ENCODE results near the gene ATRNL1.

ATRNL1 gene

DNA sequence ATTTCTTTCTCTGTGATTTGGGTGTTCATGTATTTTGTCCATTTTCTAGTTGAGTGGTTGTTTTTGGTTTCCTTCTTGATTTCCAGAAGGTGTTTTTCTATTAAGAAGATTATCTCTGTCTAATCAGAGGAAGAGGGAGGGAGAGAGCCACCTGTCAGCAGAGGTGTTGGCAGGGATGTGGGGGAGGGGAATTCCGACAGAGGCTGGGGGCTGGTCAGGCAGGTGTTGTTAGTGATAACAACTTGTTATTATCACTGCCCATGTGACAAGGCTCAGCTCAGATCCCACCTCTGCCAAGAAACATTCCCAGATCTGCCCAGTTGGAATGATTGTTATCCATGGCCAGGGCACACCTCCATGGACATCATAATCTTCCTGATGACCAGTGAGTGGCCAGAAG is 886.4 kb downstream of the ATRNL1 start:
- Histone ChIP-seq H3K9ac (ENCODE audit: low read depth, low read length, poor library complexity) (no peak overlapping the region), H2BK120ac (ENCODE audit: low read depth, low read length) (no peak overlapping the region), H4K8ac (ENCODE audit: low read depth, low read length) (no peak overlapping the region), H2BK15ac (ENCODE audit: low read length) (no peak overlapping the region), H4K91ac (ENCODE audit: low read depth, low read length, poor library complexity) (no peak overlapping the region), H2BK5ac (ENCODE audit: low read length) (no peak overlapping the region), H3K4me2 (ENCODE audit: insufficient read depth, low read length, poor library complexity, severe bottlenecking) (no peak overlapping the region), H3K27me3 (ENCODE audit: control insufficient read depth in 3 of 3, insufficient read depth in 3 of 3, low read depth in 1 of 3, low read length in 3 of 3) (no peaks in the 10 kb centered on the region), H3K4me3 (ENCODE audit: low read length in 2 of 2) (no peak overlapping the region), H3K27ac (replicated peaks; ENCODE audit: low read length) (no peak overlapping the region), H3K36me3 (replicated peaks in 1 of 2; ENCODE audit: control insufficient read depth in 2 of 2, insufficient read depth in 2 of 2, low read length in 2 of 2) (no peaks in the 10 kb centered on the region), H2AK5ac (ENCODE audit: low read depth, low read length) (no peak overlapping the region), H2BK12ac (ENCODE audit: low read length) (no peak overlapping the region), H3K4ac (ENCODE audit: low read length) (no peak overlapping the region), H2AFZ (ENCODE audit: low read length) (no peak overlapping the region), H3K9me3 (replicated peaks in 1 of 2; ENCODE audit: control insufficient read depth in 2 of 2, insufficient read depth in 1 of 2, low read depth in 1 of 2, low read length in 2 of 2) (no peaks in the 10 kb centered on the region), H3K23ac (ENCODE audit: low read depth, low read length, poor library complexity) (no peak overlapping the region), H3K18ac (ENCODE audit: low read length) (no peak overlapping the region), H3K4me1 (ENCODE audit: control insufficient read depth in 2 of 2, insufficient read depth in 1 of 2, low read depth in 1 of 2, low read length in 2 of 2) (peaks cover 0 to 2% of the 10 kb centered on the region in 2 donors), H3K14ac (ENCODE audit: low read length) (no peak overlapping the region), H3K79me1 (ENCODE audit: low read depth, low read length) (no peaks in the 10 kb centered on the region)
- no peak for DNase-seq (ENCODE audit: low spot score)
- no CpG with 5 or more reads among the region's 1 CpG for WGBS, 2 donors (ENCODE audit: extremely low coverage in 2 of 2, insufficient read length in 2 of 2, insufficient replicate concordance in 1 of 2)

DNA sequence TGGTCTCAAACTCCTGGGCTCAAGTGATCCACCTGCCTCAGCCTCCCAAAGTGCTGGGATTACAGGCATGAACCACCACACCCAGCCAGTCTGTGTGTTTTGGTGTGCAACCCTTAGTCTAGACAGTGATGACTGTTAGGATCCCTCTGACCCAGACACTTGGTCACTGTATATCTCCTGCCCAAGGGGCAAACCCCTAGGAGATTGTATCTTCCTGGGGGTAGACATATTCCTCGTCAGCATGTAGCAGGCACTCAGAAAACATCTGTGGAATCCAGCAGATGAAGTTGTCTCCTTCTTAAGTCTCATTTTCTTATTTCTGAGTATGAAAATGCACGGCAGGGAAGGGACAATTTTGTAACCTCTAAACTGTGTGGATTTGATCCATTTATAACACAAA is 887.3 kb downstream of the ATRNL1 start:
- no peak overlapping the region for H2BK12ac ChIP-seq (ENCODE audit: low read length)
- H3K4me2 ChIP-seq (ENCODE audit: insufficient read depth, low read length, poor library complexity, severe bottlenecking): no peak overlapping the region
- H3K9me3 ChIP-seq (replicated peaks in 1 of 2; ENCODE audit: control insufficient read depth in 2 of 2, insufficient read depth in 1 of 2, low read depth in 1 of 2, low read length in 2 of 2): no peaks in the 10 kb centered on the region
- H2BK120ac ChIP-seq (ENCODE audit: low read depth, low read length): no peak overlapping the region
- no peak overlapping the region for H4K8ac ChIP-seq (ENCODE audit: low read depth, low read length)
- H3K14ac ChIP-seq (ENCODE audit: low read length): no peak overlapping the region
- peaks cover 0 to 2% of the 10 kb centered on the region in 2 donors for H3K4me1 ChIP-seq (ENCODE audit: control insufficient read depth in 2 of 2, insufficient read depth in 1 of 2, low read depth in 1 of 2, low read length in 2 of 2)
- no peak overlapping the region for H3K27ac ChIP-seq (replicated peaks; ENCODE audit: low read length)
- H2BK15ac ChIP-seq (ENCODE audit: low read length): no peak overlapping the region
- H4K91ac ChIP-seq (ENCODE audit: low read depth, low read length, poor library complexity): no peak overlapping the region
- peak overlapping the region; percentile 62 for H2AFZ ChIP-seq (ENCODE audit: low read length)
- H3K4ac ChIP-seq (ENCODE audit: low read length): no peak overlapping the region
- H3K23ac ChIP-seq (ENCODE audit: low read depth, low read length, poor library complexity): no peak overlapping the region
- H3K4me3 ChIP-seq (ENCODE audit: low read length in 2 of 2): no peak overlapping the region
- no peaks in the 10 kb centered on the region for H3K27me3 ChIP-seq (ENCODE audit: control insufficient read depth in 3 of 3, insufficient read depth in 3 of 3, low read depth in 1 of 3, low read length in 3 of 3)
- DNase-seq (ENCODE audit: low spot score): no peak
- no peaks in the 10 kb centered on the region for H3K36me3 ChIP-seq (replicated peaks in 1 of 2; ENCODE audit: control insufficient read depth in 2 of 2, insufficient read depth in 2 of 2, low read length in 2 of 2)
- H3K18ac ChIP-seq (ENCODE audit: low read length): no peak overlapping the region
- H3K9ac ChIP-seq (ENCODE audit: low read depth, low read length, poor library complexity): no peak overlapping the region
- H3K79me1 ChIP-seq (ENCODE audit: low read depth, low read length): no peaks in the 10 kb centered on the region
- H2BK5ac ChIP-seq (ENCODE audit: low read length): no peak overlapping the region
- H2AK5ac ChIP-seq (ENCODE audit: low read depth, low read length): no peak overlapping the region
- no CpG with 5 or more reads among the region's 2 CpGs for WGBS, 2 donors (ENCODE audit: extremely low coverage in 2 of 2, insufficient read length in 2 of 2, insufficient replicate concordance in 1 of 2)

DNA sequence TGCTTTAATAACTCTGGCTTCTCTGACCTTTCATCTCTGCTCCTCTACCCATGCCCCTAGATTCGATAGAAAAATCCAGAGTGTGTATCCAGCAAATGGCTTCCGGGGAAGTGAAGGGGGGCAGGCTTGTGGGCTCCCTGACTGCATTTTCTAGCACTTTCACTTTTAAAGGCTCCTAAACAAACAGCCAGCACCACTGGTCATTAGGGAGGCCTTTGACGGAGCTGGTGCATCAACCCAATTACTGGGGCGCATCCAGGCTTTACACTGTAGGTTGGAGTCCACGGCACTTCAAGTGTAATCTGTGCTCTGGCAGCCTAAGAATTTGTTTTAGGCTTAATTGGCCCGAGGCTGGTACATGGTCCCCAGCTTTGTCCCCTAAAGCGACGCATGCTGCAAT is 887.9 kb downstream of the ATRNL1 start:
- H3K14ac ChIP-seq (ENCODE audit: low read length): no peak overlapping the region
- no peak overlapping the region for H2BK12ac ChIP-seq (ENCODE audit: low read length)
- no peak overlapping the region for H4K8ac ChIP-seq (ENCODE audit: low read depth, low read length)
- H3K23ac ChIP-seq (ENCODE audit: low read depth, low read length, poor library complexity): no peak overlapping the region
- no peaks in the 10 kb centered on the region for H3K27me3 ChIP-seq (ENCODE audit: control insufficient read depth in 3 of 3, insufficient read depth in 3 of 3, low read depth in 1 of 3, low read length in 3 of 3)
- whole genome bisulfite sequencing, 2 donors (ENCODE audit: extremely low coverage in 2 of 2, insufficient read length in 2 of 2, insufficient replicate concordance in 1 of 2): no CpG with 5 or more reads among the region's 8 CpGs
- peaks cover 0 to 2% of the 10 kb centered on the region in 2 donors for H3K4me1 ChIP-seq (ENCODE audit: control insufficient read depth in 2 of 2, insufficient read depth in 1 of 2, low read depth in 1 of 2, low read length in 2 of 2)
- no peak overlapping the region for H2BK15ac ChIP-seq (ENCODE audit: low read length)
- H4K91ac ChIP-seq (ENCODE audit: low read depth, low read length, poor library complexity): no peak overlapping the region
- no peaks in the 10 kb centered on the region for H3K79me1 ChIP-seq (ENCODE audit: low read depth, low read length)
- H3K9me3 ChIP-seq (replicated peaks in 1 of 2; ENCODE audit: control insufficient read depth in 2 of 2, insufficient read depth in 1 of 2, low read depth in 1 of 2, low read length in 2 of 2): no peaks in the 10 kb centered on the region
- no peak overlapping the region for H3K4me2 ChIP-seq (ENCODE audit: insufficient read depth, low read length, poor library complexity, severe bottlenecking)
- peak overlapping the region; percentile 6 for H3K18ac ChIP-seq (ENCODE audit: low read length)
- H3K4ac ChIP-seq (ENCODE audit: low read length): no peak overlapping the region
- no peak for DNase-seq (ENCODE audit: low spot score)
- no peak overlapping the region for H2BK120ac ChIP-seq (ENCODE audit: low read depth, low read length)
- H2AK5ac ChIP-seq (ENCODE audit: low read depth, low read length): no peak overlapping the region
- H3K36me3 ChIP-seq (replicated peaks in 1 of 2; ENCODE audit: control insufficient read depth in 2 of 2, insufficient read depth in 2 of 2, low read length in 2 of 2): no peaks in the 10 kb centered on the region
- H2AFZ ChIP-seq (ENCODE audit: low read length): peak overlapping the region; percentile 62
- H3K4me3 ChIP-seq (ENCODE audit: low read length in 2 of 2): no peak overlapping the region
- no peak overlapping the region for H3K9ac ChIP-seq (ENCODE audit: low read depth, low read length, poor library complexity)
- H3K27ac ChIP-seq (replicated peaks; ENCODE audit: low read length): no peak overlapping the region
- H2BK5ac ChIP-seq (ENCODE audit: low read length): no peak overlapping the region

DNA sequence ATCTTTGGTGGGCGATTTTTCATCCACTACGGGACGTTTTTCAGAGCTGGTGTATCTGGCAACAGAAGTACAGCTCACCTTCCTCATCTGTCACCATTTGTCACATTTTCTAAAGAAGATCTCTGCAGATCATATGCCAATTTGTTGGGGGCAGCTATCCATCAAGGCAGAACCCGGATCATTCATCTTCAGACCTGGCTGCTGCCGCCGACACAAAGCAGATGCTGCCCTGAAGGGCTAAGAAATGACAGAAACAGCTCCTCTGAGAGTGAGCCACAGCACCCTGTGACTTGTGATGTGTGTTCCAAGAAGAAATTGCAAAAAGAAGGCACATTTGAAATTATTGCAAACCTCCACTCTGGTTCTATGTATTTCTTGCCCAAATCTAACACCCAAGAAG is 888.9 kb downstream of the ATRNL1 start:
- Histone ChIP-seq H3K18ac (ENCODE audit: low read length) (no peak overlapping the region), H3K36me3 (replicated peaks in 1 of 2; ENCODE audit: control insufficient read depth in 2 of 2, insufficient read depth in 2 of 2, low read length in 2 of 2) (no peaks in the 10 kb centered on the region), H2BK12ac (ENCODE audit: low read length) (no peak overlapping the region), H3K9me3 (replicated peaks in 1 of 2; ENCODE audit: control insufficient read depth in 2 of 2, insufficient read depth in 1 of 2, low read depth in 1 of 2, low read length in 2 of 2) (no peaks in the 10 kb centered on the region), H4K91ac (ENCODE audit: low read depth, low read length, poor library complexity) (no peak overlapping the region), H3K23ac (ENCODE audit: low read depth, low read length, poor library complexity) (no peak overlapping the region), H3K79me1 (ENCODE audit: low read depth, low read length) (no peaks in the 10 kb centered on the region), H3K27me3 (ENCODE audit: control insufficient read depth in 3 of 3, insufficient read depth in 3 of 3, low read depth in 1 of 3, low read length in 3 of 3) (no peaks in the 10 kb centered on the region), H3K4me3 (ENCODE audit: low read length in 2 of 2) (no peak overlapping the region), H3K4me2 (ENCODE audit: insufficient read depth, low read length, poor library complexity, severe bottlenecking) (no peak overlapping the region), H4K8ac (ENCODE audit: low read depth, low read length) (no peak overlapping the region), H3K4ac (ENCODE audit: low read length) (no peak overlapping the region), H3K14ac (ENCODE audit: low read length) (no peak overlapping the region), H3K9ac (ENCODE audit: low read depth, low read length, poor library complexity) (no peak overlapping the region), H2BK5ac (ENCODE audit: low read length) (no peak overlapping the region), H3K27ac (replicated peaks; ENCODE audit: low read length) (no peak overlapping the region), H2BK15ac (ENCODE audit: low read length) (no peak overlapping the region), H2AK5ac (ENCODE audit: low read depth, low read length) (no peak overlapping the region), H3K4me1 (ENCODE audit: control insufficient read depth in 2 of 2, insufficient read depth in 1 of 2, low read depth in 1 of 2, low read length in 2 of 2) (peaks cover 0 to 2% of the 10 kb centered on the region in 2 donors), H2AFZ (ENCODE audit: low read length) (no peak overlapping the region), H2BK120ac (ENCODE audit: low read depth, low read length) (no peak overlapping the region)
- no peak for DNase-seq (ENCODE audit: low spot score)
- WGBS, 2 donors (ENCODE audit: extremely low coverage in 2 of 2, insufficient read length in 2 of 2, insufficient replicate concordance in 1 of 2): no CpG with 5 or more reads among the region's 6 CpGs

Measured in neuronal stem cell (in vitro differentiated cells).